OCI-LY7 (cell line): ENCODE data around the gene ANKRD11. TPM values are rescaled to one million over a fixed set of nuclear protein-coding genes. Genes with fewer than 3 reads are reported as not detected.

ENCODE experiments used
- BruUV-seq: library from RNA; stranded (reverse); fragments of 400-500 nt; replicated peaks from 2 replicates; lab custom pipeline; 2021; lab: Mats Ljungman, UMichigan
- CTCF ChIA-PET: fragments of 300-600 bp; sonication (Branson Sonifier 250); formaldehyde crosslinking; loops from one replicate; lab custom pipeline; 2022; ENCODE audit warnings: antibody characterized with exemption; ENCODE audit not compliant: unreplicated experiment; lab: Charles Lee
- POLR2A ChIA-PET: fragments of 300-600 bp; sonication (Branson Sonifier 250); formaldehyde crosslinking; loops from one replicate; lab custom pipeline; 2022; ENCODE audit warnings: antibody characterized with exemption; lab: Charles Lee
- DNase-seq: peaks from one replicate; pipeline ENCODE4 v3.0.0-alpha.2; 2015; ENCODE audit warnings: low spot score
- H2AFZ ChIP-seq: fragments of 200-600 bp; sonication (generic), shearing (Covaris generic); 2 replicates; pipeline ENCODE4 v1.6.1; 2014; ENCODE audit warnings: mild to moderate bottlenecking, antibody characterized with exemption, low read length, moderate library complexity
- H3K27ac ChIP-seq: fragments of 200-600 bp; sonication (generic); 2 replicates; pipeline ENCODE4 v1.5.1; 2014; ENCODE audit warnings: mixed run types, low read depth, mild to moderate bottlenecking, moderate library complexity, low read length, inconsistent platforms; ENCODE audit not compliant: poor library complexity, severe bottlenecking
- H3K36me3 ChIP-seq: fragments of 200-600 bp; sonication (generic); 2 replicates; pipeline ENCODE4 v1.6.1; 2014; ENCODE audit warnings: mild to moderate bottlenecking, antibody characterized with exemption, low read length, moderate library complexity, mixed read lengths; ENCODE audit not compliant: insufficient read depth
- H3K4me1 ChIP-seq: fragments of 200-600 bp; sonication (generic); 2 replicates; pipeline ENCODE4 v1.5.1; 2014; ENCODE audit warnings: mild to moderate bottlenecking, low read length; ENCODE audit not compliant: insufficient read depth, poor library complexity, severe bottlenecking
- H3K4me2 ChIP-seq: fragments of 200-600 bp; sonication (generic); 2 replicates; pipeline ENCODE4 v1.6.1; 2014; ENCODE audit warnings: mild to moderate bottlenecking, low read length
- H3K4me3 ChIP-seq: fragments of 200-600 bp; sonication (generic); 2 replicates; pipeline ENCODE4 v1.5.1; 2014; ENCODE audit warnings: mild to moderate bottlenecking, low read depth, low read length; ENCODE audit not compliant: poor library complexity, severe bottlenecking
- H3K79me2 ChIP-seq: fragments of 200-600 bp; sonication (generic); 2 replicates; pipeline ENCODE4 v1.6.1; 2016; ENCODE audit warnings: low read depth, mild to moderate bottlenecking, low read length, moderate library complexity, mixed read lengths; ENCODE audit not compliant: insufficient read depth
- H3K9me2 ChIP-seq: fragments of 200-600 bp; sonication (generic); 2 replicates; pipeline ENCODE4 v1.6.1; 2016; ENCODE audit warnings: mild to moderate bottlenecking, low read length, mixed read lengths; ENCODE audit not compliant: insufficient read depth
- H3K9me3 ChIP-seq: fragments of 200-600 bp; sonication (generic); 2 replicates; pipeline ENCODE4 v1.6.1; 2014; ENCODE audit warnings: mild to moderate bottlenecking, mixed run types, low read length, mixed read lengths
- H4K20me1 ChIP-seq: fragments of 200-600 bp; sonication (generic); 2 replicates; pipeline ENCODE4 v1.6.1; 2014; ENCODE audit warnings: mild to moderate bottlenecking, antibody characterized with exemption, low read length, moderate library complexity, mixed read lengths; ENCODE audit not compliant: insufficient read depth
- EZH2phosphoT487 ChIP-seq: fragments of 200-600 bp; sonication (generic); IDR thresholded peaks from 2 replicates; pipeline ENCODE4 v1.6.1; 2018; ENCODE audit warnings: low read depth, borderline replicate concordance, mild to moderate bottlenecking, mixed run types, antibody characterized with exemption, low read length, moderate library complexity, mixed read lengths
- intact Hi-C: fragments of 100-400 bp; cut with micrococcal nuclease; formaldehyde crosslinking; loops from one replicate; pipeline ENCODE4 v1.10.0; 2022; ENCODE audit not compliant: unreplicated experiment
- total RNA-seq, 2 experiments: library from RNA; depleted of rRNA in 1 of 2; stranded (reverse); fragments of >200 nt in 1 of 2; shearing (Covaris generic) in 1 of 2; gene quantifications; 2 replicates each; pipeline ENCODE4 v1.2.3, GENCODE V29; 2014 to 2022
- TF ChIP-seq, protein P1 (sequence below): fragments of 200-600 bp; sonication (generic); conservative IDR thresholded peaks from 2 replicates; pipeline ENCODE4 v1.5.1; 2014; ENCODE audit warnings: mild to moderate bottlenecking, antibody characterized with exemption, low read length, moderate library complexity, mixed read lengths

ANKRD11 gene
- total RNA-seq, 2 experiments from 2014 or later: 89.1 to 251 TPM

DNA sequence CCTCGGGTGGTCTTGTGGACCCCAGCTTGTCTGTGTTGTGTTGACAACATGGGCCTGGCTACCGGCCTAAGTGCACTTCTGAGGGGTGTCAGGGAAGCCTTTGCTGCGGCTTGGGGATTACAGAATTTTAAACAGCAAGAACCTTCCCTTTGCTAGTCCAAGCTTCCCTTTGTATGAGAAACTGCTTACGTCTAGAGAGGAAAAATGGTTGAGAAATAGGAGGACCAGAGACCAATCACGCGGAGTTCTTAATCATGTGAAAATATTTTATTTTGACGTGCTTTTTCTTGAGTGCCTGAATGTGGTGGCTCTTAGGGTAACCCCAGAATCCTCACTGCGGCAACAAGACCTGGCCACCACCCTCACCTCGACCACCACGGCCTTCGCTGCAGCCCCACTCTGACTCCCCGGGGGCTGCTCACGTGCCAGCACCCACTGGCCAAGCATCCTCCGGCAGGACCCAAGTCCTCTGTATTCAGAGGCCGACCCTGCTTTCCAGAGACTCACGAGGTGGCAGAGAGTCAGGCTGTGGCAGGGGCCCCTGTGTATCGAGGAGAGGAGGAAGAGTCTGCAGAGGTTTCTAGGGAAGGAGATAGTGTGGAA, 191.6 kb downstream of the ANKRD11 start:
- H3K27ac ChIP-seq: no peak overlapping the region
- no peaks in the 10 kb centered on the region for H3K4me1 ChIP-seq
- peaks cover 46% of the 10 kb centered on the region; the same call in 1 of the 2 replicates for H3K36me3 ChIP-seq
- no peaks in the 10 kb centered on the region for H3K9me3 ChIP-seq
- peaks cover 4% of the 10 kb centered on the region; the same call in 1 of the 2 replicates for H3K79me2 ChIP-seq
- CTCF ChIA-PET: no interaction called here
- no peaks in the 10 kb centered on the region for H3K9me2 ChIP-seq
- H3K4me2 ChIP-seq: no peak overlapping the region
- no peaks in the 10 kb centered on the region for H4K20me1 ChIP-seq
- TF ChIP-seq, protein P1, sequence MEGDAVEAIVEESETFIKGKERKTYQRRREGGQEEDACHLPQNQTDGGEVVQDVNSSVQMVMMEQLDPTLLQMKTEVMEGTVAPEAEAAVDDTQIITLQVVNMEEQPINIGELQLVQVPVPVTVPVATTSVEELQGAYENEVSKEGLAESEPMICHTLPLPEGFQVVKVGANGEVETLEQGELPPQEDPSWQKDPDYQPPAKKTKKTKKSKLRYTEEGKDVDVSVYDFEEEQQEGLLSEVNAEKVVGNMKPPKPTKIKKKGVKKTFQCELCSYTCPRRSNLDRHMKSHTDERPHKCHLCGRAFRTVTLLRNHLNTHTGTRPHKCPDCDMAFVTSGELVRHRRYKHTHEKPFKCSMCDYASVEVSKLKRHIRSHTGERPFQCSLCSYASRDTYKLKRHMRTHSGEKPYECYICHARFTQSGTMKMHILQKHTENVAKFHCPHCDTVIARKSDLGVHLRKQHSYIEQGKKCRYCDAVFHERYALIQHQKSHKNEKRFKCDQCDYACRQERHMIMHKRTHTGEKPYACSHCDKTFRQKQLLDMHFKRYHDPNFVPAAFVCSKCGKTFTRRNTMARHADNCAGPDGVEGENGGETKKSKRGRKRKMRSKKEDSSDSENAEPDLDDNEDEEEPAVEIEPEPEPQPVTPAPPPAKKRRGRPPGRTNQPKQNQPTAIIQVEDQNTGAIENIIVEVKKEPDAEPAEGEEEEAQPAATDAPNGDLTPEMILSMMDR: no peak
- TF ChIP-seq EZH2phosphoT487: no peak
- POLR2A ChIA-PET: no interaction called here
- H3K4me3 ChIP-seq: no peak overlapping the region
- intact Hi-C loops: no loop called here
- no peak for DNase-seq
- H2AFZ ChIP-seq: no peak overlapping the region
- no TSS peak for BruUV-seq

GRCh38 chr16:89297910-89298545, 192.3 kb downstream of the ANKRD11 start:
- no peak overlapping the region for H3K27ac ChIP-seq
- TF ChIP-seq, protein P1: no peak
- TF ChIP-seq EZH2phosphoT487: no peak
- peaks cover 4% of the 10 kb centered on the region; the same call in 1 of the 2 replicates for H3K79me2 ChIP-seq
- H3K36me3 ChIP-seq: peaks cover 39% of the 10 kb centered on the region; the same call in 1 of the 2 replicates
- DNase-seq: no peak
- no peak overlapping the region for H2AFZ ChIP-seq
- no peaks in the 10 kb centered on the region for H3K4me1 ChIP-seq
- no peak overlapping the region for H3K4me3 ChIP-seq
- intact Hi-C loops: no loop called here
- no peak overlapping the region for H3K4me2 ChIP-seq
- no peaks in the 10 kb centered on the region for H3K9me2 ChIP-seq
- no TSS peak for BruUV-seq
- POLR2A ChIA-PET: no interaction called here
- no peaks in the 10 kb centered on the region for H4K20me1 ChIP-seq
- CTCF ChIA-PET: no interaction called here
- no peaks in the 10 kb centered on the region for H3K9me3 ChIP-seq
